GM21825 (cell line): Measurements from ENCODE around the gene PLA2G4A.

Experiments
- ATAC-seq: cut with Tn5 transposase; IDR thresholded peaks from one replicate; pipeline ENCODE4 v1.9.1; 2021; ENCODE audit warnings: mild to moderate bottlenecking, moderate library complexity; ENCODE audit not compliant: unreplicated experiment

PLA2G4A gene

GRCh38 chr1:186974774-186975181 lies 146.0 kb downstream of the PLA2G4A start:
- ATAC-seq: no peak

- ATAC-seq: no peak
Measured at GRCh38 chr1:186975220-186975619, 146.5 kb downstream of the PLA2G4A start.

GRCh38 chr1:186976700-186977099 lies 148.0 kb downstream of the PLA2G4A start:
- no peak for ATAC-seq

- no peak for ATAC-seq
Measured at GRCh38 chr1:186977266-186977957, 148.7 kb downstream of the PLA2G4A start.

DNA sequence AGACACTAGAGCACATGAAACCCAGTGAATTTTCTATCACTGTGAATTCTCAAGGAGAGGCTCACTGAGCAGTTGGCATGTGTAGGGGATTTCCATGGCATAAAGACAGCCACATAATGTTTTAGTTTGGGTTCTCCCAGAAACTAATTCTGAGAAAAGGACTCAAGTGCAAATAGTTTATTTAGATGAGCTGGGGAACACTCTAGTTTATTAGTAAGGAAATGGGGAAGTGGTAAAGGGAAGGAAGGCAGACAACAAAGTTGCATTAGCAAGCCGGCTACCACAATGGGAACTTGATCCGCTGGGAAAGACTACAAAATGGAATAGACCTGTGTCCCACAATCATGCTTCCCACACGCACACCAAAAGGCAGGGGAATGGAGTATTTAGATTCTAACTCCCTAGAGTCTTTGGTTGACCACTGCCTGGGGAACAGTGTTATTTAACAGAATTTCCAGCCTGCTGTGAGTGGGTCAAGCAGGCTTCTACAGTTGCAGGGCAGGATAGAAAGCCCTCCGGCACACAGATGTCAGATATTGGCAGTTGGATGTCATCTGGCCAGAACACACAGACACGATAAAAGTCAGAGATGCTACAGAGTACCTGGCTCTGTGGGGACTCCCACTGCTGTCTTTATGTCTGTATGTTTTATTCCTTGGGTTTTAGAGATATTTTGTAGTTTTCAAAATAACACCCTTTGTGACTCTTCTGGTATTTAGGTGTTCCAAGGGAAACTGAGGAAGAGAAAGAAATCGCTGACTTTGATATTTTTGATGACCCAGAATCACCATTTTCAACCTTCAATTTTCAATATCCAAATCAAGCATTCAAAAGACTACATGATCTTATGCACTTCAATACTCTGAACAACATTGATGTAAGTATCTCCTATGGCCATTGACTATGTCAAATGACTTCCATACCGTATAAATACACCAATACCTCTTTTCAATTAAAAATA lies 150.1 kb downstream of the PLA2G4A start:
- no peak for ATAC-seq

- no peak for ATAC-seq
Measured at GRCh38 chr1:186980400-186980799, 151.7 kb downstream of the PLA2G4A start.

GRCh38 chr1:186982116-186982515 lies 153.4 kb downstream of the PLA2G4A start:
- ATAC-seq: no peak

DNA sequence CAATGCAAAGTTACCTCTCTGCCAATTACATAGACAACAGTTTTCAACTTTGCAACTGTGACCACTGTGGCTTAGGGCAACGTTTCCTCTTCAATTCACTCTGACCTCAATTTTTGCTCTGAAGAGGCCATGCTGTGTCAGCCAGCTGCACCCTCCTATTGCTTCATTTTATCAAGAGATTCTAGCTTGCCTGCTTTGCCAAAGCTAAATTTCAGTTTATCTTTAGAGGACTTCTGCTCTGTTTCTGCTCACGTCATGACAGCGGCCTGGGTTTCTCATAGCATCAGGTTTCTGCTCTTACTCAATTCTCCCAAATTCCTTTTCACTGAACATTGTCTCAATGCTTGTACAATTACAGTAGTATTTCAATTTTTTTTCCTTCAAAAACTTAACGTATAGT lies 154.6 kb downstream of the PLA2G4A start:
- ATAC-seq: no peak

DNA sequence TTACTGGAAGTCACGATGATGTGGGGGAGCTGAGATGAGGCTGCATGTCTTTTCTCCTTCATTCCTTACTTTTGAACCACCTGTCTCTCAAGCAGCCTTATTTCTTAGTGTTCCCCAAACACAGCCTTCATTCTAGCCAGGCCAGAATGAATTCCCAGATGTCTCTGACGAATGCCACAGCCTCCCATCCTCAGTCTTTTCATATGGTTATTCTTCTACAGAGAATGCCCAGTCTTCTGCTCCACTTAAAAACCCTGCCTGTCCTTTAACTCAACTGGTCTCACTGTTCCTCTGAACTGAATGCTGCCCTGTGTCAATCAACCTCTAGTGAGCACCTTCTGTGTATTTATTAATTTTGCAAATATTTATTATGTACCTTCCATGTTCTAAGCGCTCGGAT lies 156.2 kb downstream of the PLA2G4A start:
- ATAC-seq: no peak

DNA sequence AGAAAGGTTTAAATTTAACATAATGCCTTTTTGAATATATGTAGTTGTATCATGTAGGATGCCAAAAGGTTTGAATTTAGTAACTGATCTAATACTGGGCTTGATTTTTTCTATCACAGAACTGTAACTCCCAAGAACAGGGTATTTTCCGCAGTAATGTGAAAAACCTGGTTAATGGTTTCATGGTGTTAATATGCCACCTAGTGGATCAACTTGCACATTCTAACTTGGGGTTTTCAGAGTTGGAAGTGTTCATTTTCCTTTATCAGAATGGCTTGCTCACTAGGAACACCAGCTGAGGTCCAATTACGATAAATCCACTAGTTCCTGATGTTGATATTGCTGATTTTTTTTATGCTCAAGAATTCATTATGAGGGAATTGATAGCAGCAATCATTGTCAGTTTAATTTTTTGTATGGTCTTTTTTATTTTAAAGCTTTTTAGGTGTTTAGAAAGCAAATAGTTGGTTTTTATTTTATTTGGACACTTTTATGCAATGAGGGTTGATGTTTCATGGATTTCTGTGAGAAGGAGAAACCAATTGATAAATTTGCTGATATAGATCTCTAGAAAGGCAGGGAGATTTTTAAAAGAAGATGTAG lies 157.2 kb downstream of the PLA2G4A start:
- peak; percentile 72 for ATAC-seq

- ATAC-seq: no peak
Measured at GRCh38 chr1:186987065-186987464, 158.3 kb downstream of the PLA2G4A start.

DNA sequence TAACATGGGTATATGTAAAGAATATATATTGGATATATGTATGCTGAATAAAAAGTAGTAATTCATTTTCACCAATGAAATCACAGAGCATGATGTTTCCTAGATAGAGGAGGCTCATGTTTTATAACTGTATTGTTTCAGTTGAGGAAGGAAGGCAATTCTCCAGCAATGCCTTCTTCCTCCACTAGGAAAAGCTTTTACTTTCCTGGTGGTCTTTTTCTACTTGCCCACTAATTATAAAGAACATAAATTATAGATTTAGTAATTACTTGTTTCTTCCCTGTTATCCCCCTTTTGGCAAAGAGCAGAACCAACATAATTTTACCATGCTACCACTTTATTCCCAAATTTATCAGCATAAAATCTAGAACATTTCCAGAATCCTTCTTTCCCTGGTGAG lies 159.0 kb downstream of the PLA2G4A start:
- no peak for ATAC-seq

DNA sequence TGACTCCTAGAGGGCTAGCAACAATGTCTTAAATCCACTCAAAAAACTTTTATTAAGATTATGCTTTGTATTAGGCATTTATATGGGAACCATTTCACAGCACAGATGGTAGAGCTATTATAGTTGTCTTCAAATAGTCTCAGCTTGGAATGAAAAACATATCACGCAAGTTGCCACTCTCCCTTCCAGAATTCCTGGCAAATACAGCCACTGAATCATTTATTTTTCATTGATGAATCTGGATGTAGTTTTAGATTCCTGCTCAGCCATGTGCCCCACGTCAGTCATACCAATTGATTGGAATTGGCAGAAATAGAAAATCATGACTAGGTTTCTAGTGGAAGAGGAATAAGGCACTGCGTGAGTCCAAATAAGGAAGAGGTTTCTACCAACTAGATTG lies 165.2 kb downstream of the PLA2G4A start:
- ATAC-seq: no peak

GRCh38 chr1:186994897-186995296 lies 166.1 kb downstream of the PLA2G4A start:
- ATAC-seq: no peak

GRCh38 chr1:186996816-186997215 lies 168.1 kb downstream of the PLA2G4A start:
- no peak for ATAC-seq

DNA sequence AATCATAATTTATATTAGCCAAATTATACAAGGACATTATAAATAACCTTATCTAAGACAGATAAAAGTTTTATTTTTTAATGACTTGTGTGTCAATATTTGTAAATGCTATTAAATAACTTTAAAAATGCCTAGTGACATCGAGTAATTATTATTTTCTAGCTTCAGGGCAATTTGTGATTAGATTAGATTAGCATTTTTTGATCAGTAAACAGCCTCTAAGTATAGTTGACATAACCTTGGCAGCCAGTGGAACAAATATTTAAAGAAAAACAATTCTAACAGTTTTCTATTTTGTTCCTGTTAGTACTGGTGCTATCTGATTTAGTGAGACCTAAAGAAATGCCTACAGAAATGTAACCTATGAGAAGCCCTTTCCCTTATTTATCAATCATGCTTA lies 169.1 kb downstream of the PLA2G4A start:
- no peak for ATAC-seq

DNA sequence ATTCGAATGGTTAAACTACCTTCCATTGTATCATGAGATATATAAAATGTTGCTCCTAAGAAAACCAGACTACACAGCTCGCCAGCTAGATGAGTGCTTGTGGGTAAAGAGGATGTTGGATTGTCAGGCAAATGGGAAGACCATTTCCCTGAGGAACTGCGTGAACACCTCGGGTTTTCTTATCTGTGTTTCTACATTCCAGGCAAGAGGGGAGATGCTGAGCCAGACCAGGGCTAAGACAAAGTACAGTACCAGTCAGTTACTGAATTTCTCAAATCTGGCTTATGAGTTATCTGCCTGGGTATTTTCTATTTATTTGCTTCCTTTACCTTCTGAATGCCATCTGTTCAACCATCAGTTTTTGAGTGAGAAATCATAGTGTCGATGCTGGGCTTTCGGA lies 170.8 kb downstream of the PLA2G4A start:
- ATAC-seq: no peak

GRCh38 chr1:187001198-187001889 lies 172.6 kb downstream of the PLA2G4A start:
- no peak for ATAC-seq

DNA sequence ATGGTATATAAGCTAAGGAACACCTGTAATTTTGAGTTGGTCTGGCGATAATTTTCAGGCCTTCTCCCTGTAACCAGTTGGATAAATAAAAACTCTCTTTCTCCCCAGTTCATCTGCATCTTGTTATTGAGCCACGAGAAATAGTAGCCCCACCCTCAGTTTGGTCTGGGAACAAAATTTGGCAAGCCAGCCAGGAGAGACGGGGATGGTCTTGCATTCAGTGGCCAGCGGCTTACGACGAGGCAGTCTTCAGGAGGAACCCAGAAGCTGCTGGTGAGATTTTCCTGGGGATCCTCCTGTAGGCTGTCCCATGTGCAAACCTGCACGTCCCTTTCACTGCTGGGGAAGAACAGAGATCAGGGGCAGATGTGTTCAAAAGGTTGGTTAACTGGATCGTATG lies 174.6 kb downstream of the PLA2G4A start:
- ATAC-seq: no peak

DNA sequence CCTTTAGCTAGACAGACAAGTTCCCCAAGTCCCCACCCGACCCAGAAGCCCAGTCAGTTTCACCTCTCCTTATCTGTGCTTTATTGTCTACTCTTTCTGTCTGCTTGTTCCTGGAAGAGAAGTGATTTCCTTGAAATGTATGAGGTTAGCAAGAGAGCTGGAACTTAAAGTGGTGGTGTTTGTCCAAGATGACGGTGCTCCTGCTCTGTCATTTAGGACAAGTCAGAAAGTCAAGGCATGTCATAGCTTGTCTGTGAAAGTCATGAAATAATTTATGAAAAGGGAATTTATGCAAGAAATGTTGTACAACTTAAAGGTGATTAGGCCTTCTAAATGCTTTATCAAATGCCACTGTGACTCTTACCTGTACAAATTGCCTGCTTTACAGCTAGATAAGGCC lies 178.1 kb downstream of the PLA2G4A start:
- ATAC-seq: no peak

DNA sequence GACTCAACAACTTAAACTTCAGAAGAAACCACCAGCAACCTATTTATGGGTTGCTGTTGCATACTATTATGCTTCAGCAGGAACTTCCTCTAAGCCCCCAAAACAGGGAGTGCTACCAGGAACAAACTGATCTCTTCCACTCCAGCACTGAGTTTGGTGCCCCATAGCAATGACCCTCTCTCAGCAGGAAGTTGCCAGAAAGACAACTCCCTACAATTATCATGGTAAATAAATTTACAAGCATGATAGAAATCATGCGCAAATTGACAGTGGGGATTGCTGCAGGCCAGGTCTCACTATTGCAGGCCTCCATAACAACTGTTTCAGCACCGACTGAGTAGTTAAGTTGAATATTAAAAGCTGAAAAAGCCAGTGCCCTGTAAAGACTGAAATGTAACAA lies 180.6 kb downstream of the PLA2G4A start:
- no peak for ATAC-seq
